ENCODE results near the gene DLG2.

- TF ChIP-seq MAX (IDR thresholded peaks at IDR 0.05) = no peak
- TF ChIP-seq CTCF (IDR thresholded peaks at IDR 0.05; ENCODE audit: control extremely low read depth in 1 of 3, insufficient read depth in 1 of 3, low read depth in 1 of 3, low read length in 3 of 3) = no peak
- no peak for TF ChIP-seq EGR1 (IDR thresholded peaks at IDR 0.05; ENCODE audit: borderline replicate concordance, low read depth, low read length)
These were observed 1131.0 kb downstream of the DLG2 start for GRCh38 chr11:84496122-84496521.
